Endothelial cell of umbilical vein (primary cell): ENCODE results near the gene NPPB. TPM values are rescaled to one million over a fixed set of nuclear protein-coding genes. Genes with fewer than 3 reads are reported as not detected.

ENCODE experiments used
- BruUV-seq: library from RNA; stranded (reverse); fragments of 400-500 nt; replicated peaks from 2 replicates; lab custom pipeline; 2021; lab: Mats Ljungman, UMichigan
- CTCF ChIA-PET: fragments of 300-600, 350-600 bp; sonication (Branson Sonifier 250); formaldehyde crosslinking; loops from one replicate; lab custom pipeline; 2021; ENCODE audit warnings: antibody characterized with exemption, inconsistent platforms; lab: Charles Lee
- POLR2A ChIA-PET: fragments of 300-600, 350-600 bp; sonication (Branson Sonifier 250); formaldehyde crosslinking; loops from one replicate; lab custom pipeline; 2021; ENCODE audit warnings: antibody characterized with exemption, inconsistent platforms; lab: Charles Lee
- DNase-seq: peaks from one replicate; pipeline ENCODE4 v3.0.0-alpha.2; 2011; ENCODE audit warnings: low read depth, low spot score
- FAIRE-seq: peaks from 2 replicates; lab custom pipeline; 2011; peaks lifted over from hg19 to GRCh38; lab: Jason Lieb, UNC
- H2AFZ ChIP-seq: 2 replicates; pipeline ENCODE4 v1.6.0; 2012; ENCODE audit warnings: low read depth, low read length, control low read depth, inconsistent platforms
- H3K27ac ChIP-seq: 2 replicates; pipeline ENCODE4 v1.5.1; 2011; ENCODE audit warnings: low read depth, mild to moderate bottlenecking, control low read depth, low read length, moderate library complexity; ENCODE audit not compliant: insufficient read depth
- H3K27me3 ChIP-seq, 2 experiments: 2 replicates each; pipeline versions ENCODE4 v1.6.0 to v1.6.1; 2011; ENCODE audit warnings: low read length in 2 of 2, mixed read lengths in 1 of 2; ENCODE audit not compliant: control insufficient read depth in 2 of 2, insufficient read depth in 2 of 2
- H3K36me3 ChIP-seq, 2 experiments: 2 replicates in 1 of 2; 3 replicates in 1 of 2; pipeline ENCODE4 v1.5.1; 2011; ENCODE audit warnings: low read length in 2 of 2, mild to moderate bottlenecking in 1 of 2, moderate library complexity in 1 of 2; ENCODE audit not compliant: control insufficient read depth in 2 of 2, insufficient read depth in 2 of 2; ENCODE audit errors: extremely low read depth in 1 of 2
- H3K4me1 ChIP-seq: 3 replicates; pipeline ENCODE4 v1.5.1; 2011; ENCODE audit warnings: mild to moderate bottlenecking, low read length; ENCODE audit not compliant: control insufficient read depth, insufficient read depth; ENCODE audit errors: extremely low read depth
- H3K4me2 ChIP-seq: 2 replicates; pipeline ENCODE4 v1.6.1; 2011; ENCODE audit warnings: low read length, control low read depth, mixed read lengths; ENCODE audit not compliant: insufficient read depth
- H3K4me3 ChIP-seq, 3 experiments: fragments of 200-600 bp in 1 of 3; sonication (generic), shearing (Covaris generic) in 1 of 3; replicated peaks in 1 of 3; 2 replicates each; pipeline ENCODE4 v1.5.1; 2011 to 2016; ENCODE audit warnings: control low read depth in 3 of 3, low read length in 3 of 3, mild to moderate bottlenecking in 2 of 3, inconsistent platforms in 1 of 3, low read depth in 1 of 3, moderate library complexity in 1 of 3; ENCODE audit not compliant: insufficient read depth in 1 of 3
- H3K79me2 ChIP-seq: 2 replicates; pipeline ENCODE4 v1.6.0; 2012; ENCODE audit warnings: low read length, inconsistent platforms; ENCODE audit not compliant: control insufficient read depth, insufficient read depth
- H3K9ac ChIP-seq: replicated peaks from 2 replicates; pipeline ENCODE3; 2011; ENCODE audit warnings: low read length, control low read depth; ENCODE audit not compliant: insufficient read depth; ENCODE audit errors: extremely low read depth
- H3K9me1 ChIP-seq: replicated peaks from 3 replicates; pipeline ENCODE4 v1.6.0; 2011; ENCODE audit warnings: mild to moderate bottlenecking, low read length; ENCODE audit not compliant: control insufficient read depth, insufficient read depth; ENCODE audit errors: extremely low read depth
- H3K9me3 ChIP-seq: replicated peaks from 2 replicates; pipeline ENCODE4 v1.5.1; 2012; ENCODE audit warnings: low read length, inconsistent platforms; ENCODE audit not compliant: control insufficient read depth, insufficient read depth
- H4K20me1 ChIP-seq: replicated peaks from 2 replicates; pipeline ENCODE3; 2011; ENCODE audit warnings: mild to moderate bottlenecking, low read length; ENCODE audit not compliant: control insufficient read depth, insufficient read depth; ENCODE audit errors: extremely low read depth
- CTCF ChIP-seq, 2 donors: IDR thresholded peaks; 1 replicate in 1 of 2; 2 replicates in 1 of 2; pipeline ENCODE4 v1.5.1; 2011; ENCODE audit warnings: low read length in 2 of 2, mild to moderate bottlenecking in 2 of 2, moderate library complexity in 2 of 2, control low read depth in 1 of 2, inconsistent platforms in 1 of 2, low read depth in 1 of 2; ENCODE audit not compliant: insufficient read depth in 1 of 2; ENCODE audit errors: extremely low read depth in 1 of 2
- EZH2 ChIP-seq: IDR thresholded peaks from 2 replicates; pipeline ENCODE4 v1.6.1; 2012; ENCODE audit warnings: borderline replicate concordance, low read depth, mild to moderate bottlenecking, moderate library complexity, low read length, inconsistent platforms; ENCODE audit not compliant: severe bottlenecking
- FOS ChIP-seq: IDR thresholded peaks from 2 replicates; pipeline ENCODE4 v1.6.1; 2011; ENCODE audit warnings: mild to moderate bottlenecking, low read length, moderate library complexity, borderline replicate concordance; ENCODE audit not compliant: insufficient read depth
- GATA2 ChIP-seq: IDR thresholded peaks from 2 replicates; pipeline ENCODE4 v1.7.0; 2011; ENCODE audit warnings: low read depth, mild to moderate bottlenecking, moderate library complexity, mixed read lengths, low read length; ENCODE audit not compliant: insufficient read length, insufficient read depth
- JUN ChIP-seq: IDR thresholded peaks from 2 replicates; pipeline ENCODE4 v1.6.1; 2011; ENCODE audit warnings: borderline replicate concordance, low read depth; ENCODE audit not compliant: insufficient read length, insufficient read depth
- MAX ChIP-seq: IDR thresholded peaks from 2 replicates; pipeline ENCODE4 v1.6.1; 2011; ENCODE audit not compliant: insufficient read depth, insufficient read length
- MYC ChIP-seq: IDR thresholded peaks from one replicate; pipeline ENCODE4 v1.6.1; 2011; ENCODE audit warnings: mild to moderate bottlenecking, low read depth, low read length
- POLR2A ChIP-seq: IDR thresholded peaks from 2 replicates; pipeline ENCODE4 v1.6.1; 2012; ENCODE audit warnings: low read depth, mild to moderate bottlenecking, control low read depth, low read length
- POLR2AphosphoS5 ChIP-seq: IDR thresholded peaks from 2 replicates; pipeline ENCODE4 v1.6.1; 2012; ENCODE audit warnings: low read depth, mild to moderate bottlenecking, control low read depth, low read length, moderate library complexity; ENCODE audit not compliant: insufficient read depth
- dilution Hi-C: fragments of 300-500 bp; cut with MboI; formaldehyde crosslinking; loops from one replicate; pipeline ENCODE4 v1.15.0; 2019; ENCODE audit warnings: low sequenced_read_pairs; ENCODE audit not compliant: extremely low pct_ligation_motif_present
- intact Hi-C: fragments of 100-400 bp; cut with micrococcal nuclease; formaldehyde crosslinking; loops from one replicate; pipeline ENCODE4 v1.10.0; 2022
- polyA plus RNA-seq, 4 experiments: library from polyadenylated mRNA; depleted of rRNA in 3 of 4; stranded (reverse) in 3 of 4; unstranded in 1 of 4; fragments of >200 nt; gene quantifications; 2 replicates each; pipeline versions ENCODE4 v1.2.1 to v1.2.3, GENCODE V29; 2011 to 2012; ENCODE audit warnings: missing spikeins in 1 of 4
- total RNA-seq: library from RNA; stranded (reverse); gene quantifications from 2 replicates; pipeline ENCODE4 v1.2.3, GENCODE V29; 2021

Gene NPPB
- total and polyA plus RNA-seq, 2 donors (not counting 3 experiments of a cell fraction or from before 2014, with no cell fraction given): not detected

GRCh38 chr1:11823366-11824137 lies 35.2 kb downstream of the NPPB start:
- no peaks in the 10 kb centered on the region for H3K79me2 ChIP-seq
- no peak for FAIRE-seq
- no peak for TF ChIP-seq GATA2
- TF ChIP-seq FOS: no peak
- no peak for TF ChIP-seq POLR2A
- no peak for TF ChIP-seq MYC
- no peak for TF ChIP-seq CTCF (IDR thresholded peaks at IDR 0.05; ENCODE audit: extremely low read depth in 1 of 2, insufficient read depth in 1 of 2, low read depth in 1 of 2, low read length in 2 of 2)
- no peak for TF ChIP-seq JUN
- TF ChIP-seq MAX: no peak
- no peak for TF ChIP-seq EZH2
- TF ChIP-seq POLR2AphosphoS5: no peak
- H3K27me3 ChIP-seq: no peaks in the 10 kb centered on the region
- no peaks in the 10 kb centered on the region for H4K20me1 ChIP-seq
- ChIA-PET POLR2A (no interaction called here), CTCF (no interaction called here)
- H3K4me1 ChIP-seq: peaks cover 17% of the 10 kb centered on the region
- intact Hi-C loops: no loop called here
- dilution Hi-C loops: no loop called here
- H3K9ac ChIP-seq: no peak overlapping the region
- no peak for DNase-seq
- no peak overlapping the region for H3K27ac ChIP-seq
- peaks cover 26 to 40% of the 10 kb centered on the region in 2 experiments for H3K36me3 ChIP-seq
- no peaks in the 10 kb centered on the region for H3K9me1 ChIP-seq
- no peak overlapping the region for H3K4me3 ChIP-seq
- H3K9me3 ChIP-seq: no peaks in the 10 kb centered on the region
- BruUV-seq: no TSS peak
- no peak overlapping the region for H3K4me2 ChIP-seq
- H2AFZ ChIP-seq: no peak overlapping the region
